HCT116 (cell line): ENCODE measurements around the gene FALEC. TPM values are rescaled to one million over a fixed set of nuclear protein-coding genes. Genes with fewer than 3 reads are reported as not detected.

Experiments used
- ATAC-seq: fragments of 200-7000 bp; cut with Tn5 transposase; 2 replicates; pipeline ENCODE4 v1.9.1; 2020; ENCODE audit warnings: mild to moderate bottlenecking, moderate library complexity
- BruUV-seq: library from RNA; stranded (reverse); fragments of 400-500 nt; replicated peaks from 2 replicates; lab custom pipeline; 2021; lab: Mats Ljungman, UMichigan
- CTCF ChIA-PET: fragments of 300-600 bp; sonication (Branson Sonifier 250); formaldehyde crosslinking; loops from one replicate; lab custom pipeline; 2021; ENCODE audit warnings: antibody characterized with exemption; lab: Charles Lee
- POLR2A ChIA-PET: fragments of 300-600, 350-600 bp; sonication (Branson Sonifier 250); formaldehyde crosslinking; loops from one replicate; lab custom pipeline; 2021; ENCODE audit warnings: antibody characterized with exemption; lab: Charles Lee
- RAD21 ChIA-PET, 2 experiments: fragments of 300-600 bp; sonication (Branson Sonifier 250); formaldehyde crosslinking; loops; one replicate each; lab custom pipeline; 2023; ENCODE audit warnings: low total read pairs in 2 of 2; ENCODE audit not compliant: uncharacterized antibody in 2 of 2, unreplicated experiment in 2 of 2, low non-redundant PET in 1 of 2; lab: Charles Lee
- DNase-seq: peaks from one replicate; pipeline ENCODE4 v3.0.0-alpha.2; 2010; ENCODE audit warnings: low read depth, low spot score
- H2AFZ ChIP-seq: fragments of 200-600 bp; shearing (Covaris generic), sonication (generic); 2 replicates; pipeline ENCODE4 v1.6.1; 2017; ENCODE audit warnings: low read depth, mixed run types, mixed read lengths, antibody characterized with exemption, low read length; ENCODE audit not compliant: poor library complexity, severe bottlenecking
- H3K27ac ChIP-seq: 2 replicates; pipeline ENCODE4 v1.5.1; 2012; ENCODE audit warnings: low read depth, low read length
- H3K27me3 ChIP-seq: fragments of 200-600 bp; sonication (generic); 2 replicates; pipeline ENCODE4 v1.6.1; 2016; ENCODE audit warnings: mixed run types, low read length, mixed read lengths; ENCODE audit not compliant: insufficient read depth
- H3K36me3 ChIP-seq, 2 experiments: fragments of 200-500 bp in 1 of 2; fragments of 200-600 bp in 1 of 2; sonication (Bioruptor generic) in 1 of 2; sonication (generic) in 1 of 2; 2 replicates each; pipeline versions ENCODE4 v1.5.1 to v1.6.1; 2014 to 2016; ENCODE audit warnings: low read length in 2 of 2, inconsistent platforms in 1 of 2, mixed read lengths in 1 of 2, mixed run types in 1 of 2; ENCODE audit not compliant: insufficient read depth in 2 of 2, control insufficient read depth in 1 of 2
- H3K4me1 ChIP-seq, 2 experiments: fragments of 200-600 bp in 1 of 2; sonication (generic) in 1 of 2; 2 replicates each; pipeline versions ENCODE4 v1.5.1 to v1.6.1; 2012 to 2017; ENCODE audit warnings: low read length in 2 of 2, inconsistent platforms in 1 of 2, mild to moderate bottlenecking in 1 of 2, mixed read lengths in 1 of 2, mixed run types in 1 of 2, moderate library complexity in 1 of 2; ENCODE audit not compliant: insufficient read depth in 2 of 2, control insufficient read depth in 1 of 2
- H3K4me2 ChIP-seq: fragments of 200-600 bp; sonication (generic); 2 replicates; pipeline ENCODE4 v1.6.1; 2017; ENCODE audit warnings: mixed run types, low read length, mixed read lengths
- H3K4me3 ChIP-seq, 2 experiments: fragments of 200-600 bp in 1 of 2; sonication (generic) in 1 of 2; replicated peaks in 1 of 2; 2 replicates each; pipeline ENCODE4 v1.5.1; 2011 to 2016; ENCODE audit warnings: low read length in 2 of 2, control low read depth in 1 of 2, low read depth in 1 of 2, mild to moderate bottlenecking in 1 of 2, mixed read lengths in 1 of 2, mixed run types in 1 of 2
- H3K79me2 ChIP-seq: fragments of 200-600 bp; sonication (generic); 2 replicates; pipeline ENCODE4 v1.6.1; 2017; ENCODE audit warnings: mild to moderate bottlenecking, mixed run types, low read length, moderate library complexity, mixed read lengths; ENCODE audit not compliant: insufficient read depth
- H3K9ac ChIP-seq: fragments of 200-600 bp; sonication (generic); 2 replicates; pipeline ENCODE4 v1.6.1; 2016; ENCODE audit warnings: low read length, mixed read lengths
- H3K9me2 ChIP-seq: fragments of 200-600 bp; sonication (generic), shearing (Covaris generic); 2 replicates; pipeline ENCODE4 v1.6.1; 2017; ENCODE audit warnings: mixed run types, mild to moderate bottlenecking, moderate library complexity; ENCODE audit not compliant: insufficient read depth
- H3K9me3 ChIP-seq, 2 experiments: fragments of 200-500 bp in 1 of 2; fragments of 200-600 bp in 1 of 2; sonication (Bioruptor generic) in 1 of 2; sonication (generic) in 1 of 2; 2 replicates each; pipeline ENCODE4 v1.6.1; 2014 to 2017; ENCODE audit warnings: low read length in 2 of 2, mixed read lengths in 2 of 2, inconsistent platforms in 1 of 2, low read depth in 1 of 2, mild to moderate bottlenecking in 1 of 2, mixed run types in 1 of 2, moderate library complexity in 1 of 2; ENCODE audit not compliant: control insufficient read depth in 1 of 2, insufficient read depth in 1 of 2
- H4K20me1 ChIP-seq: fragments of 200-600 bp; sonication (generic), shearing (Covaris generic); 2 replicates; pipeline ENCODE4 v1.6.1; 2017; ENCODE audit warnings: mixed run types, mild to moderate bottlenecking, moderate library complexity; ENCODE audit not compliant: insufficient read depth
- EGR1 ChIP-seq: IDR thresholded peaks from 2 replicates; pipeline ENCODE4 v1.6.1; 2012; ENCODE audit warnings: low read depth
- MAX ChIP-seq: IDR thresholded peaks from 2 replicates; pipeline ENCODE4 v1.6.1; 2012
- RAD21 ChIP-seq: IDR thresholded peaks from 2 replicates; pipeline ENCODE4 v1.6.1; 2012; ENCODE audit warnings: low read depth, mild to moderate bottlenecking
- SP1 ChIP-seq: IDR thresholded peaks from 2 replicates; pipeline ENCODE4 v1.6.1; 2012; ENCODE audit warnings: low read depth
- TCF7L2 ChIP-seq: IDR thresholded peaks from 2 replicates; pipeline ENCODE4 v1.7.0; 2011; ENCODE audit warnings: borderline replicate concordance, inconsistent platforms; ENCODE audit not compliant: insufficient read depth, insufficient read length; ENCODE audit errors: extremely low read depth
- ZBTB33 ChIP-seq: IDR thresholded peaks from 2 replicates; pipeline ENCODE4 v1.6.1; 2011; ENCODE audit warnings: mild to moderate bottlenecking, low read length, moderate library complexity; ENCODE audit not compliant: insufficient replicate concordance; ENCODE audit errors: extremely low read depth
- intact Hi-C: fragments of 100-400 bp; cut with micrococcal nuclease; formaldehyde crosslinking; loops from 2 replicates; pipeline ENCODE4 v1.10.0; 2022
- total RNA-seq: library from RNA; stranded (reverse); gene quantifications from one replicate; pipeline ENCODE4 v1.2.1, GENCODE V29; 2021; ENCODE audit not compliant: unreplicated experiment
- TF ChIP-seq, protein P1 (sequence below), 3 experiments: fragments of 200-600 bp in 1 of 3; sonication (generic) in 1 of 3; IDR thresholded peaks in 2 of 3; conservative IDR thresholded peaks in 1 of 3; 2 replicates each; pipeline ENCODE4 v1.5.1; 2012 to 2017; ENCODE audit warnings: low read depth in 2 of 3, low read length in 2 of 3, antibody characterized with exemption in 1 of 3, borderline replicate concordance in 1 of 3, control low read depth in 1 of 3, mild to moderate bottlenecking in 1 of 3, mixed read lengths in 1 of 3, mixed run types in 1 of 3, moderate library complexity in 1 of 3; ENCODE audit not compliant: insufficient read depth in 1 of 3

The FALEC gene
- total RNA-seq, 1 experiment from 2014 or later: 0.59 TPM

GRCh38 chr1:150560576-150561253 is 45.2 kb downstream of the FALEC start:
- intact Hi-C loops: loop anchor here (1.0 to 10.0 kb wide), 7 partner anchors 60 to 447 kb away; partner anchors contain the start of genes GOLPH3L, MINDY1 and PRUNE1
- POLR2A ChIA-PET: interaction anchor here (0.9 to 6.6 kb wide), 5 partner anchors 11 to 416 kb away, joined by 3 to 39 read pairs (median 7); partner anchors contain the start of gene MCL1
- ATAC-seq: peak; percentile 70
- DNase-seq: no peak
- H3K4me1 ChIP-seq: peaks cover 42 to 54% of the 10 kb centered on the region in 2 experiments
- TF ChIP-seq RAD21 (no peak), SP1 (no peak), TCF7L2 (peak; percentile 33), ZBTB33 (no peak), EGR1 (no peak), MAX (no peak)
- TF ChIP-seq, protein P1, sequence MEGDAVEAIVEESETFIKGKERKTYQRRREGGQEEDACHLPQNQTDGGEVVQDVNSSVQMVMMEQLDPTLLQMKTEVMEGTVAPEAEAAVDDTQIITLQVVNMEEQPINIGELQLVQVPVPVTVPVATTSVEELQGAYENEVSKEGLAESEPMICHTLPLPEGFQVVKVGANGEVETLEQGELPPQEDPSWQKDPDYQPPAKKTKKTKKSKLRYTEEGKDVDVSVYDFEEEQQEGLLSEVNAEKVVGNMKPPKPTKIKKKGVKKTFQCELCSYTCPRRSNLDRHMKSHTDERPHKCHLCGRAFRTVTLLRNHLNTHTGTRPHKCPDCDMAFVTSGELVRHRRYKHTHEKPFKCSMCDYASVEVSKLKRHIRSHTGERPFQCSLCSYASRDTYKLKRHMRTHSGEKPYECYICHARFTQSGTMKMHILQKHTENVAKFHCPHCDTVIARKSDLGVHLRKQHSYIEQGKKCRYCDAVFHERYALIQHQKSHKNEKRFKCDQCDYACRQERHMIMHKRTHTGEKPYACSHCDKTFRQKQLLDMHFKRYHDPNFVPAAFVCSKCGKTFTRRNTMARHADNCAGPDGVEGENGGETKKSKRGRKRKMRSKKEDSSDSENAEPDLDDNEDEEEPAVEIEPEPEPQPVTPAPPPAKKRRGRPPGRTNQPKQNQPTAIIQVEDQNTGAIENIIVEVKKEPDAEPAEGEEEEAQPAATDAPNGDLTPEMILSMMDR (IDR thresholded peaks at IDR 0.05 in 2 of 3, conservative IDR thresholded peaks at IDR 0.05 in 1 of 3; ENCODE audit: borderline replicate concordance in 1 of 3, insufficient read depth in 1 of 3, low read depth in 2 of 3, low read length in 2 of 3): peak in 2 of 3 experiments; percentile 83 to 85; a peak in 4 of 6 replicates
- H3K36me3 ChIP-seq: no peaks in the 10 kb centered on the region
- RAD21 ChIA-PET: interaction anchor here in 1 of 2 experiments (0.6 kb wide), 1 partner anchor 634 kb away, joined by 3 read pairs; no protein-coding TSS in a partner anchor
- H3K79me2 ChIP-seq: peaks cover 4% of the 10 kb centered on the region; the same call in 1 of the 2 replicates
- no peaks in the 10 kb centered on the region for H3K9me2 ChIP-seq
- peak overlapping the region; percentile 95 for H3K27ac ChIP-seq
- H3K4me2 ChIP-seq: peak overlapping the region; percentile 99
- no peaks in the 10 kb centered on the region for H4K20me1 ChIP-seq
- BruUV-seq: TSS peak; percentile 72
- CTCF ChIA-PET: interaction anchor here (0.8 to 4.8 kb wide), 20 partner anchors 9 to 435 kb away, joined by 3 to 35 read pairs (median 8); partner anchors contain the start of genes ADAMTSL4, ENSA, FALEC and RPRD2
- H2AFZ ChIP-seq: no peak overlapping the region
- H3K9ac ChIP-seq: peak overlapping the region; percentile 85
- no peaks in the 10 kb centered on the region for H3K9me3 ChIP-seq
- no peaks in the 10 kb centered on the region for H3K27me3 ChIP-seq
- H3K4me3 ChIP-seq: peak overlapping the region; percentile 51 to 68
